Upper lobe of left lung (tissue), 4 donors: ENCODE data around the gene REEP2.

Experiments
- EP300 ChIP-seq, 4 donors: sonication (generic); formaldehyde crosslinking; IDR thresholded peaks; one replicate each; pipeline ENCODE4 v1.5.1; 2017; ENCODE audit warnings: antibody characterized with exemption in 4 of 4, control low read depth in 2 of 4
- TF ChIP-seq, protein P1 (sequence below), 6 experiments: fragments of 450-650 bp in 4 of 6; fragments of 200-600 bp in 2 of 6; sonication (generic) in 2 of 6; IDR thresholded peaks; one replicate each; pipeline ENCODE4 v1.5.1; 2016 to 2019; ENCODE audit warnings: antibody characterized with exemption in 6 of 6

DNA sequence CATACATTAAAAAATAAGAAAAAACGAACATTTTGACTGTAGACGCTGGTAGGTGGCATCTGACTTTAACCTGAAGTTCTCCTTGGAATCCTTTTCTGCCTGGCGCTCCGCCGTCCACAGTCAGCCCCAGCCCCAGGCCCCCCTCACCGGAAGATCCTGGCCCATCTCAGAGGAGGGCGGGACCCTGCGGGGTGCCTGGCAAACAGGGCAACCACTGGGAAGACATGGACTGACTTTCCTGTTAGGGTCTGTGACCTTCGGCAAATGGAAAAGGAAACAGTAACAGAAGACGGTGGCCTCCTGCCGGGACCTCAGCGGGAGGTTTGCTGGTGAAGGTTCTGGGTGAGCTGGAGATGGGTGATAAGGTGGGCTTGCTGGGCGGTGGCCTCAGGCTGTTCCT is 14.7 kb downstream of the REEP2 start:
- TF ChIP-seq, protein P1, sequence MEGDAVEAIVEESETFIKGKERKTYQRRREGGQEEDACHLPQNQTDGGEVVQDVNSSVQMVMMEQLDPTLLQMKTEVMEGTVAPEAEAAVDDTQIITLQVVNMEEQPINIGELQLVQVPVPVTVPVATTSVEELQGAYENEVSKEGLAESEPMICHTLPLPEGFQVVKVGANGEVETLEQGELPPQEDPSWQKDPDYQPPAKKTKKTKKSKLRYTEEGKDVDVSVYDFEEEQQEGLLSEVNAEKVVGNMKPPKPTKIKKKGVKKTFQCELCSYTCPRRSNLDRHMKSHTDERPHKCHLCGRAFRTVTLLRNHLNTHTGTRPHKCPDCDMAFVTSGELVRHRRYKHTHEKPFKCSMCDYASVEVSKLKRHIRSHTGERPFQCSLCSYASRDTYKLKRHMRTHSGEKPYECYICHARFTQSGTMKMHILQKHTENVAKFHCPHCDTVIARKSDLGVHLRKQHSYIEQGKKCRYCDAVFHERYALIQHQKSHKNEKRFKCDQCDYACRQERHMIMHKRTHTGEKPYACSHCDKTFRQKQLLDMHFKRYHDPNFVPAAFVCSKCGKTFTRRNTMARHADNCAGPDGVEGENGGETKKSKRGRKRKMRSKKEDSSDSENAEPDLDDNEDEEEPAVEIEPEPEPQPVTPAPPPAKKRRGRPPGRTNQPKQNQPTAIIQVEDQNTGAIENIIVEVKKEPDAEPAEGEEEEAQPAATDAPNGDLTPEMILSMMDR (IDR thresholded peaks at IDR 0.05) = no peak
- TF ChIP-seq EP300 (IDR thresholded peaks at IDR 0.05) = no peak
